ENCODE results near the gene NT5E.
"Not testable (repeated sequence)": the region's sequence is repeated elsewhere in the genome, so short reads cannot be mapped to it uniquely, and the experiment has no call there.

Gene NT5E

DNA sequence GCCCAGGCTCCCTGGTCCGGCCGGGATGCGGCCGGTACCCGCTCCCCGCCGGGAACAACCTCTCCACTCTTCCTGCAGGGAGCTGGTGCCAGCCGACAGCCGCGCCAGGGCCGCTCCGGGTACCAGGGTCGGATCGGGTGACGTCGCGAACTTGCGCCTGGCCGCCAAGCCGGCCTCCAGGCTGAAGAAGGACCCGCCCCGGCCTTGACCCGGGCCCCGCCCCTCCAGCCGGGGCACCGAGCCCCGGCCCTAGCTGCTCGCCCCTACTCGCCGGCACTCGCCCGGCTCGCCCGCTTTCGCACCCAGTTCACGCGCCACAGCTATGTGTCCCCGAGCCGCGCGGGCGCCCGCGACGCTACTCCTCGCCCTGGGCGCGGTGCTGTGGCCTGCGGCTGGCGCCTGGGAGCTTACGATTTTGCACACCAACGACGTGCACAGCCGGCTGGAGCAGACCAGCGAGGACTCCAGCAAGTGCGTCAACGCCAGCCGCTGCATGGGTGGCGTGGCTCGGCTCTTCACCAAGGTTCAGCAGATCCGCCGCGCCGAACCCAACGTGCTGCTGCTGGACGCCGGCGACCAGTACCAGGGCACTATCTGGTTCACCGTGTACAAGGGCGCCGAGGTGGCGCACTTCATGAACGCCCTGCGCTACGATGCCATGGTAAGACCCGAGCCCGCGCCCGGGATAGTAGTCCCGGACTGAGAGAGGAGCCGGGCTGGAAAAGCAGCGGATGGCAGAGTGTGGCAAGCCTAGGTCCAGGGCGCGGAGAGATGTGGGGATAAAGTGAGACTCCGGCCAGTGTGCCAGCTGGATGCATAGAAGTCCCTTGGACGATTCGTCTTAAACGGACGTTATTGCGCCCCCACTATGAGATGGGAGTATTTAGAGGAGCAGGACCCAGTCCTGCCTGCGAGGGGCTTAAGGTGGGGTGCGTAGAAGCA, at the start of gene NT5E:
TSS of gene NT5E (plus strand) at position 266 of the 942 bp plus-strand sequence. CDS start at position 323, 57 bp downstream.
- no peak for FAIRE-seq

DNA sequence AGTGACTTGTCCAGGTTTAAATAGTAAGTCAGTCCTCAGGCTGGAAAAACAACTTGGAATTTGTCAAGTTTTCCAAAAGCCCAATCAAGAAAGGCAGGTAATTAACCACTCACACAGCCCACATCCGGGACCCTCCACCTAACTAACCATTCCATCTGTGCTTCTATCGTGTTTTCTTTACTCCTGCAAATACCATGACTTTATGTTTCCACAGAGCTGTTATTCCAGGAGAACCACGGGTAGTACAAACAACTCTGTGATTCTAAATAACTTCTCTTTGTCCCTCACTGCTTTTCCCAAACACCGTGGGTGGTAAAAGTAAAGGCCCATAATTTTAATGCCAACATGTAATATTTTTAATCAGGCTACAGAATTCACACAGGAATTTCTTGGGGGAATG, 49.6 kb upstream of the NT5E start:
- FAIRE-seq, result no peak

DNA sequence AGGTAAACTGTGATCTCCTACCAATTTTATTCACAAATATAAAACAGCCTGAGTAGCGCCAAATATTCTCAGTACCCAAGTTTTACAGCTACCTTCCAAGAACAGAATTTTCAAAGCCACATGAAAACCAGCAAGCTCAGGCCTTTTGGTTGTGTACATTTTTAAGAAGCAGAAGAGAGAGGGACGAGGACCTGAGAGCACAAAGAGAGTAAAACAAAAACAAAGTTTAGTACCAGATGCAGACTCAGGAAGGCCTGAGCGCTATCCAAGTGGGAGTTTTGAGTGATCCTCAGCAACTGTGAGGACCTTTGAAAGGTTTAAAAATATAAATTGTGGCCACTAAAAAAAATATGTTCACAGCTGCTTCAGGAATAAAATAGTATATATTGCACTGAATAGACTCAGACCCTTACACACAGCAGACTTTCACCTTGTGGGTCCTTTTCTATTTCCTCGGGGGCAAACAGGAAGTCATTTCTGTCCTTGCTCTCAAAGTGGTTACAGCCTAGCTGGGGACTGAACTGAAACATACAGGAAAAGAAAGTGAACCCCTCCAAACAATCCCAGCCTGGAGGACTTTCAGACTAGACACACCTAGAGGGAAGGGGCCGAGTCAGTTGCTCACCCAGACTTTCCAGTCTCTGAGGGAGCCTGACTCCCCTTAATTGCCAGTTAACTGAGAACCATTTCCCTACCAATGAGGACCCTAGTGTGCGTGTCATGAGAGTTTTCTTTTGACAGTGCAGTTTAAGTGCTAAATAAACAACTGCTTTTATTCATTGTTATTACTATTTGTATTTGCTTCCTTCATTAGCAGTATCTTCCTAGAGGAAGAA, 48.5 kb upstream of the NT5E start:
- peak; percentile 88 for FAIRE-seq

DNA sequence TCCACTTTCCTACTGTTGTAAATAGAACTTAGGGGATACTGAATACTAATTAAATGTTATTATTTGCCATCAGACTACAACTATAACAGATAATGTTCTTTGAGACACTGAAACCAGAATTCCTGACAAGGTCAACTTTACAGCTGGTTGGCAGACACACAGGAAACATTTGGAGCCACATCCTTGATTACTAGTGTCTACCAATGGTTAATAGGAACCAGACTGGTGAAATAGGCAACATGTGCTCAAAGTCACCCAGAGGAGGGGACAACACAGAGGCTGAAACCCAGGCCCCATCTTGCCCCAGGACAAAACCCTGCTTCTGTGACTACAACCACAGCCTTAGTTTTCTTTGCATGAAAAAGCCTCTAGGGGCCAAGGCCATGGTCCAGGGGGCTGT, 47.8 kb upstream of the NT5E start:
- FAIRE-seq, result no peak

DNA sequence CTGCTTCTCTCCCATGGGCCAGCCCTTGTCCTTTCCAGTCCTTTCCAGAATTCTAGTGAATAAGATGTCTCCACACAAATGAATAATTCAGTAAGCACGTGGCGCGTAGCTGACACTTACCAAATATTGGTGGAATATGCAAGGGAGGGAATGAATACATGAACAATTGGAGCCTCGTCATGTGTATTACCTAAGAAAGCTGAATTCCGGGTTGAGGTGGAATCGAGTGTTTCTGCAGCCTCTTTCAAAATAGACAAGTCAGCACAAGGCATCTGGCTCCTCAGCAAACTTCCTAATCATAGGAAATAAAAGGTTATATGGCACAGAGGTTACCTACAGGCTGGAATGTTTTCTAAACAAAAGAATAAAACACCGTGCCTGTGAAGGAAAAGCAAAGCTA, 47.0 kb upstream of the NT5E start:
- FAIRE-seq, result no peak

DNA sequence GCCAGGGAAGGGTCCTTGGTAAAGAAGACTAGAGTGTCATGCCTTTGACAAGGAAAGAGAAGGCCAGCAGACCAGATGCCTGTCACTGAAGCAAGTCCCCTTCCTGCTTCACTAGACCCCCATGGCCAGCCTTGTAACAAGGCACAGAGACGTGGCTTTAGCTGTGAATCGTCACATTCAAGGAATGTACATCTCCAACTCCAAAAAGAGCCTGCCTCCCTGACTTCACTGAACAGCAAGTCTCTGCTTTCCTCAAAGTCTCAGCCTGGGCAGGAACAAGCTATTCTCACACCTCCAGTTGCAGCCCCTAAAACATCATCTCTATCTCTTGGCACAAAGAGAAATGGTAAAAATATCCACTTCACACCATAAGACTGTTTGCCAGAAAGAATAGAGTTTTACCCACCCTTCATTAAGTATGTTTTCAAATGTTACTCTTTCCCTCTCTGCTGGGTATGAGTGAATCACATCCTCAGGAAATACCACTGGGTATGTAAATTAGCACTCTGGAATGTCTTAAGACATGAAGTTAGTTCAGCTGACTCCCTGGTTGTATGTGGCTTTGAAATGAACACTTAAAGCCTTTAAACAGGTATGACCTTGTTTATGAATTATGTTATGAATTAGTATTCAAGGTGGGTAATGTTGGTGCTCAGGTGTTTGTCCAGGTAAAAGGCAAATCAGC, 46.4 kb upstream of the NT5E start:
- no peak for FAIRE-seq

DNA sequence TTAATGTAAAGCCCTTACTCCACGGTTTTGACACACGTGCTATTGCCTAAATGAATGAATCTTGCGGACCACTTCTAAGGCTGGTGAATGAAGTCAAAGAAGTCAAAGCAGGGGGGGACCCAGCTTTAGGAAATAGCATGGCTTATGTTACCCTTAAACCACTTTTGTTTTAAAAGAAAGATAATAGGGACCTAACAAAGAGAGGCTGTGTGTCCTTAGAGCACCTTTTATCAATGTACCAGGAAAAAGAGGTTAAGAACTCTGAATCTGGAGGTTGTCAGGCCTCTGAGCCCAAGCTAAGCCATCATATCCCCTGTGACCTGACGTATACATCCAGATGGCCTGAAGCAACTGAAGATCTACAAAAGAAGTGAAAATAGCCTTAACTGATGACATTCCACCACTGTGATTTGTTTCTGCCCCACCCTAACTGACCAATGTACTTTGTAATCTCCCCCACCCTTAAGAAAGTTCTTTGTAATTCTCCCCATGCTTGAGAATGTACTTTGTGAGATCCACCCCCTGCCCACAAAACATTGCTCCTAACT, 45.8 kb upstream of the NT5E start:
- not testable (repeated sequence) for FAIRE-seq

DNA sequence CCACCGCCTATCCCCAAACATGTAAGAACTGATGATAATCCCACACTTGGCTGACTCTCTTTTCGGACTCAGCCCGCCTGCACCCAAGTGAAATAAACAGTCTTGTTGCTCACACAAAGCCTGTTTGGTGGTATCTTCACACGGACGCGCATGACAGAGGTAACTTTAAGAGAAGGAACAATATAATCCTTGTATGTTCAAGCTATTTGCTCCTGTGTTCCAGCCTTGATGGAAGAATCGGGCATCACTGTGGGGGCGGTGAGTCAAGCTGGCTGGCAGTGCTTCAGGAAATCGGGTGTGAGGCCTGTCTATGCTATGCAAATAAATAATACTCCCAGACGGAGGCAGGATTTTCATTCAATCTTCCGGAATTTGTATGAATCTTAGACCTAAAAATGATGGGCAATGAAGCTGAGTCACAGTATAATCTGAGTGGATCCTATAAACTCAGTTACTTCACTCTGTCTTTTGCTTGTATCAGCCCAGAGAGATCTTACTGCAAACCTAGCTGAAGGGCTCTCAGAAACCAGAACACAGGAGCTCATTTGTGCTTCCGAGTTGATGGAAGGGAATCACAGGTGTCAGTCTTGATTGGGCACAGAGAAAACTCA, 45.2 kb upstream of the NT5E start:
- FAIRE-seq, result no peak

DNA sequence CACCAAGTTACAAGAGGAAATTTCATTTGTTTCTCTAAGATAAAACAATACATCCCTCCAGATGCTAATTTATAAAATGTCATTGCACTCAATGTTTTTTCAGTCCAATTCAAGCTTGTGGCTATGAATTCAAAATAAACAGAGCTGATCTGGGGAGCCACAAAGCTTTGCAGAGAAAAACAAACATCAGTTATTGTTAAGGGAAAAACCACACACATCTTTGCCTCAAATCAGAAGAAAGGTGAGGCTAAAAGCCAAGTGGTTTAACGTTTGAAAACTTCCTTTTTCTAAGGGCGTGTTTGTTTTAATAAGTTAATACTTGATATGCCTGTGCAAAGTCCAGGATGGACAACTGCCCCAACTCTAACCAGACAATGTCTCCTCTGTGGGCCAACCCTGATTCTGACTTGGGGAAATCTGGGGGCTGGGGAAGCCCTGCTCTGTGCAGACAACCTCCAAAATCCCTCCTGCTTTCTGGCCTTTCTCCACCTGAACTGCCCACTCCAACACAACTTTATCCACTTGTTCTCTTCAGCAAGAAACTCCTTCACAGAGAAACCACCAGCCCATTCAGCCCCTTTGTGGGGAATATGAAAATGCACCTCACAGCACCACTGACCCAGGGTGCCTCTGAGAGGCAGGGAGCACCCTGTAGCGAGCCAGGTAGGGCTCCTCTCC, 44.6 kb upstream of the NT5E start:
- FAIRE-seq, result no peak

DNA sequence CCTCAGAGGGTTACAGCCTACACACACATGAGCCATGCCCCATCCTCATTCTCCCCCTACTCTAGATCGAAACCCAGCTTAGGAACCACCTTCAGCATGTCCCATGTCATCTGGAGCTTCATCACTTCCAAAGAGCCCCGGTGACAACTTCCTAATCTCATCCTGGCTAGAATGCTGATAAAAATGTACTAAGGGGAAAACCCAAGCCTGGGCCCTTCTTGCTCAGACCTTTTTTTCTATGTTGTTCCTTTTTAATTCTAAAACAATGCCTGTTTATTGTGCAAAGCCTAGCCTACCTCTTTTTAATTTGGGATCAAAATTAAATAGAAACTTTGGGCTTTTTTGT, 44.1 kb upstream of the NT5E start:
- no peak for FAIRE-seq

DNA sequence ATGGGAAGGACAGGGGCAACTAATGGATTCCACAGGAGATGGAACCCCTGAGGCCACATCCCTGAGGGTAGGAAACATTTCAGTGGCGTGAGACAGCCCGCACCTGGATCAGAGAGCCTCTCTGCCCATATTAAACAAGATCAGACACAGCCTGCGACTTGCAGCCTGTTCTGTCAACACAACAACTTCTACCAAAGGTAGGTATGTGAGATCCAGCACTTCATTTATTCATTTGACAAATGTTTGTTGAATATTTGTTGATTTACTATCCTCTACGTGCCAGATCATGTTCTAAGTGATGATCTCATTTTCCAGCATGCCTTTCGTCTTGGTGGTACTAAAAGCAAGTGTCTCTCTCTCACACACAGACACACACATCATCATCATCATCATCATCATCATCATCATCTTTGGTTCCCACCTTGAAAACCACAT, 43.2 kb upstream of the NT5E start:
- no peak for FAIRE-seq

DNA sequence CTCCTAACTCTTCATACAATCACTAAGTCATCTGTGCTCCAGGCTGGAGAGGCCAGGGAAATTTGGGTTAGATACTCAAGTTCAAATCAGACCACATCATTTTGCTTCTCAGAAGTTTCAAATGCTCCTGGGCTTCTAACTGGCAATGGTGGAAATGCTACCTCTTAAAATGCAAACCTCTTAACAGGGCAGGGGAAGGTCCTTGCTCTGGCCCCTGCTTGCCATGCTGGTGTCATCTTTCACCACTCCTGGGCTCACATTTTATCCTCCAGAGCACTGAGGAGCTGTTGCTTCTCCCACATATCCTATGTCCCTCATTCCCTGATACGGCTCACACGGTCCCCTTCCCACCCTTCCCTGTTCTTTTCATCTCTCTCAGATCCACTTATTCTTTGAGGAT, 41.8 kb upstream of the NT5E start:
- FAIRE-seq, result no peak

DNA sequence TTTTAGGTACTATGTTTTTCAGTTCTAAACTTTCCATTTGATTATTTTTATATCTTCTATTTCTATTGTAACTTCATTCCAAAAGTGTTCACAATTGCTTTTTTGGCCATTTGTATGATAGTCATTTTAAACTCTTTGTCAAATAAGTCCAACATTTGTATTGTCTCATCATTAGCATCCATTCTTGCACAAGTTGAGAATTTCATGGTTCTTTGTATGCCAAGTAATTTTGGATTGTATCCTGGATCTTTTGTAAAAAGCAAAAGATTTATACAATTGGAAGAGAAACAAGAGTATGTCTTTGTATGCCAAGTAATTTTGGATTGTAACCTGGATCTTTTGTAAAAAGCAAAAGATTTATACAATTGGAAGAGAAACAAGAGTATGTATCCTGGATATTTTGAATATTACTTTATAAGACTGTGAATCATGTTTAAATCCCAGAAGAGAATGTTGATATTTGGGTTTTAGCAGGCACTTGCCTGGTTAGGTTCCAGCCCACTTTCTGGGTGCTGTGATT, 36.9 kb upstream of the NT5E start:
- no peak for FAIRE-seq

DNA sequence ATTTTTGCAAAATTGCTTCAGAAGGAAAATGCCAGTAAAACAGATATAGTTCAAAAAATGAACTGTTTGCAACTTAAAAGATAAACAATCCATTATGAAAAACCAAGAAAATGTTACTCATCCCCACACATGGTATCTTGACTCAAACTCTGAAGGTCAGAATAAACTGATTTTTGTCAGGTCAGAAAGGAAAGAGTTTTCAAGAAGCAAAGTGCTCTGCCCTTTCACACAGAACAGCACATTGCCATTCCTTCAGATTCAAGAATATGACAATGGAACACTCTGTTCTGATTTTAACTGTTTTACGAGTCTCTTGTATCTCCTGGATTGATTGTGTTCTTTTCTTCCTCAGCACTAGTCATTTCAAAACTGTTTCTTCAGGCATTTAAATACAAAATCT, 33.8 kb upstream of the NT5E start:
- peak; percentile 86 for FAIRE-seq

DNA sequence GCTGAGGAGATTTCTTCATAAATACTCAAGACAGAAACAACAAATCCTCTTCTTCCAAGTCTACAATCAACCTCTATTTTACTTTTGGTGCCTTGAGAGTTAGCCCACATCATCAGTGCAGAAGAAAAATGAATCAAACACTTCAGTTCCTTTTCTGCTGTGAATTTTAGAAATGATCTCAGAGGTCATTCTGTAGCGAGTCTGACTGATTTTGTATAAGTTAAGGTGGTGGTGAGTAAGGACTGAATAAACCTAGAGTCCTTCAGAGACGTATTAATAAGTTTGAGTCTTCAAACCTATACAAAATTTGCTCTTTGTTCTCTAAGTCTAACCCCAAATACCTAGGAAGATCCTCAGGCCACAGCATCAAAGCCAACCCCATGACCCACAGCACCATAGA, 33.1 kb upstream of the NT5E start:
- FAIRE-seq, result no peak

DNA sequence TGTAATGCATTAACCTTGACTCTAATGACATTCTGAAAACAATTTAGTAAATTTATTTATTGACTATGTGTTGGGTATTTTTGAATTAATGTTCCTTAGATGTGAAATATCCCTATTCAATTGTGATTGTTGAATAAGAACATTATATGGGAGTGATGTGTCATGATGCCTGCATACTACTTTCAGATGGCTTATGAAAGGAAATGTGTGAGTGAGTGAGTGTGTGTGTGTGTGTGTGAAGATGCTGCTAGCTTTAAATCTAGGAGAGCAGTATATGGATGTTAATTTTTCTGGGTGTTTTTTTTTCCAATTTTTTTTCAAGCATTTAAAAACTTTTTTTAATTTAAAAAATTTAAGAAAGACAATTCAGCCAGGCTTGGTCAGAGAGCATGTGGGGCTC, 32.5 kb upstream of the NT5E start:
- no peak for FAIRE-seq

DNA sequence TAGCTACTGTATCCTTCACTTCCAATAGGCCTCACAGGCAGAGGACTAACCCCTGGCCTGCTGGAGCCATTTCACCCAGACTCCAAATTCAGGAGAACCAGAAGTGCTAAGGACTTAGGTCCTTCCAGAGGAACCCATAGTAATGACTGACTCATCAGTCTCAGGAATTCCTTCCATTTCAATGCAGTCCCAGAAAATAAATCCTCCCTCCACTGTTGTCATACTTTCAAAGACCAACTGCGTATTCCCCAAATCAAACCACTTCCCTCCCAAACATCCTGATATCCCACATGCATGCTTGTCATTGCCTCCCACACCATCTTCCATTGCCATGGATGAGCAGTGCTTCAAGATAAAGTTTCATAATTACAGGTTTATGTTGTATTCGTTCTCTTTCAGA, 31.8 kb upstream of the NT5E start:
- FAIRE-seq, result no peak

DNA sequence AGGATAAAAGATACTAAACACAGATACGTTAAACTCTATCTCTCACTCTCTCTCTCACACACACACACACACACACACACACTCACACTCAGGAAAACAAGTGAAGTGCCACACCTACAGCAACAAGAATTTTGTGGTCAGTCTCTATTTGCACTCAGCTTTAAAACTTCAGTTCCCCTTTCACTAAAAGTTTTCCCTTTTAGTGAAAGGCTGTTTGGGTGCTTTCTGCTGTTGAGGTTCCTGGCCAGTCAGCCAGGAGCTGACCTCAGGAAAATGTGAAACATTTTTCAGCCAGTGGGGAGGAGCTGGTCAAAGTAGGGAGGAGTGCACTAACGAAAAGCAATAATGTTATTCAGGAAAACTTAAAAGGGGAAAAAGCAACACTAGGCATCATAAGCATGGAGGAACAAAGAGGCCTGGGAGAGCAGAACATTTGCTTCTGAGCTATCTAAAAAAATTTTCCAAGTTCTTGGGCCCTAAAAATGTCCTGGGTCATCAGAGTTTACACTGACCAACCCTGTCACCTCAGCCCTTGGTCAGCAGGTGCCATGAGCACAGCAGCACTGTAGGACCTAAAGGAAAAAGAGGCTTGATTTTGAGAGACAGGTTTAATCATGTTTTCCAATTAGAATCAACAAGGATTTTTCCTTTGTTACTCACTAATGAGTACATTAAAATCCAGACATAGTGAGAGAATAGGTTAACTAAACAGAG, 30.7 kb upstream of the NT5E start:
- FAIRE-seq, result peak; percentile 72

DNA sequence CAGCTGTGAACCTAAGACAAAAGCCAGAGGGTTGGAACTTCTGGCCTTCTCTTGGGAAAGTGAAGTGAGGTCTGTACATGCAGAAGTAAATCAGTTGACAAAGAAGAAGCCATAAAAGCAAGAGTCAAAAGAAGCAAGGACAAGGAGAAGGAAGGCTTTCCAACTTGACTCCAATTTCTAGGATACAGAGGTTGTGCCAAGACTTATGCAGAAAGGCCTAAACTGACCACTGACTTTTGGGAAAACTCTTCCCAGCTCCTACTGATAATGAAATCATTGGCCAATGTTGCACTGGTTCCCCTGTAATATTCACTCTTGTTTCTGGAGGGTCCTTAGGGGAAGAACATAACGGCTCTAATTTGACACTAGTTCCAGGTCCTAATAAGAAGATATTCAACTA, 29.3 kb upstream of the NT5E start:
- FAIRE-seq, result no peak

DNA sequence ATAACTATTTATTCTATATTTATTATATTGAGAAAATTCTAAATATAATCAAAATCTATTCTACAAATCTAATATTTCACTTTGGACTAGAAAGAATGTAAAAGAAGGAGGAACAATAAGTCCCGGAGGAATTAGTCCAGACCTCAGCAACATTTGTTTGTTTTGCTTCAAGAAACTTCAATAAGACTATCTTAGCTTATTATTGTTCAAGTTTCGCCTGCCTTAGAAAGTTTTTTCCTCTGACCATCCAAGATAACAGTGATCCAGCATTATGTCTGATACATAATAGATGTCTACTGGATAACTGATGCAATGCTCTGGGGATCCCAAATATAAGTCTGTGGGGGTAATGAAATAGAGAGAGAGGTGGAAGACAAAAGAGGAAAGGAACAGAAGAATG, 28.7 kb upstream of the NT5E start:
- no peak for FAIRE-seq

DNA sequence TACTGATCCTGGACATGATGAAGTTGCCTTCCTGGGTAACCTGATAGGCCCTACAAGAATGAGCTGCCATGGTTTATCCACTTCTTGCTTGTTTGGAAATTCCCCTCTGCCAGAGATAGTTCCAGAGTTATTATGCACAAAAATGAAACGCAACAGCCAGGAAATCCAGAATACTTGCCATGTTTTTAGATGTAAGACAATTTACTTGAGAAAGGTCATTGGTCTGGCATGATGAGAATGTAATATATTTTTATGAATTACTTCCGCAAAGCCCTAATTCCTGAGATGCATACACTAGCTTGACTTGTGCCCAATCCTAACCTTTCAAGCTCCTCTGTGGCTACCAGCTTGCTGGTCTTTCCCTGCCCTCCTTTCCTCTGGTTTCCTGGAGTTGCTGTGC, 27.9 kb upstream of the NT5E start:
- FAIRE-seq, result no peak

All from endometrium (tissue), 2 donors.